Gastroesophageal sphincter (tissue), 4 donors: ENCODE results near the gene CFTR. TPM values are rescaled to one million over a fixed set of nuclear protein-coding genes. Genes with fewer than 3 reads are reported as not detected.

Experiments
- ATAC-seq: fragments of 150-250 bp; one replicate; pipeline ENCODE4 v1.9.1; 2016; ENCODE audit warnings: mild to moderate bottlenecking, moderate library complexity
- H3K27ac ChIP-seq, 4 donors: fragments of 200-600 bp; sonication (generic) in 3 of 4; 1 replicate in 3 of 4; 2 replicates in 1 of 4; pipeline ENCODE4 v1.5.1; 2016 to 2019
- H3K27me3 ChIP-seq: fragments of 200-600 bp; sonication (generic); one replicate; pipeline ENCODE4 v1.5.1; 2019
- H3K36me3 ChIP-seq, 2 donors: fragments of 200-600 bp; sonication (generic); one replicate each; pipeline ENCODE4 v1.5.1; 2019; ENCODE audit warnings: control low read depth in 1 of 2
- H3K4me1 ChIP-seq, 3 donors: fragments of 200-600 bp; sonication (generic); 1 replicate in 2 of 3; 2 replicates in 1 of 3; pipeline ENCODE4 v1.5.1; 2016 to 2019; ENCODE audit warnings: control low read depth in 2 of 3
- H3K4me3 ChIP-seq, 2 donors: fragments of 200-600 bp; sonication (generic); one replicate each; pipeline ENCODE4 v1.5.1; 2019; ENCODE audit warnings: mild to moderate bottlenecking in 1 of 2, moderate library complexity in 1 of 2
- H3K9me3 ChIP-seq, 3 donors: fragments of 200-600 bp; sonication (generic); one replicate each; pipeline ENCODE4 v1.5.1; 2017 to 2019; ENCODE audit warnings: control low read depth in 2 of 3
- CTCF ChIP-seq, 4 experiments: fragments of 200-600 bp in 2 of 4; fragments of 450-650 bp in 2 of 4; sonication (generic) in 1 of 4; IDR thresholded peaks; one replicate each; pipeline ENCODE4 v1.5.1; 2017 to 2019; ENCODE audit warnings: antibody characterized with exemption in 4 of 4, mild to moderate bottlenecking in 2 of 4, moderate library complexity in 2 of 4
- EP300 ChIP-seq: sonication (generic); formaldehyde crosslinking; IDR thresholded peaks from one replicate; pipeline ENCODE4 v1.6.1; 2017; ENCODE audit warnings: antibody characterized with exemption, mild to moderate bottlenecking
- POLR2A ChIP-seq, 2 donors: fragments of 450-650 bp; IDR thresholded peaks; one replicate each; pipeline ENCODE4 v1.6.1; 2017; ENCODE audit warnings: antibody characterized with exemption in 2 of 2, mild to moderate bottlenecking in 2 of 2, moderate library complexity in 1 of 2
- POLR2AphosphoS5 ChIP-seq: sonication (generic); formaldehyde crosslinking; IDR thresholded peaks from one replicate; pipeline ENCODE4 v1.6.1; 2017; ENCODE audit warnings: antibody characterized with exemption
- WGBS, 2 donors: methylation state at CpG; one replicate each; pipeline ENCODE4 v1.1.5; 2018; ENCODE audit warnings: low coverage in 1 of 2; 5-methylcytosine and 5-hydroxymethylcytosine counted together
- total RNA-seq, 4 donors: library from RNA; depleted of rRNA; stranded (reverse); fragments of >200 nt; gene quantifications; one replicate each; pipeline ENCODE4 v1.1.0, GENCODE V29; 2016

The CFTR gene
- total RNA-seq, 4 donors from 2014 or later = 1.9 TPM; not detected in 3

DNA sequence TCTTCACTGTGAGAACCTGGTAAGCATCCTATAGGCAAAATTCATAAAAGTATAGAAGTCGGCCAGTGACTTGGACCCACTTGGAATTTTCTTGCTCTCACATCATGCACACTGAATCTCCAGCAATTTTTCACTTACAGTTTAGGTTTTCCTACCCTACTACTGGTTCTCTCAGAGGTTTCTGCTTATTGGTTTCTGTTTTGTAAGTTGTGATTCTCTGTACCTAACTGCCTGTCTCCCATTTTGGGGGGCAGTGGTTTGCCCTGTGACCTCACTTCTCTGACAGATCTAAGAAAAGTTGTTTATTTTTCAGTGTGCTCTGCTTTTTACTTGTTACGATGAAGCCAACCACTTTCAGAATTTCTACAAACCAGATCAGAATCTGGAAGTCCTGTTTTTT, 158.1 kb downstream of the CFTR start:
- H3K4me1 ChIP-seq = no peaks in the 10 kb centered on the region
- H3K27ac ChIP-seq = no peak overlapping the region
- no peaks in the 10 kb centered on the region for H3K27me3 ChIP-seq
- H3K9me3 ChIP-seq = no peaks in the 10 kb centered on the region
- no peaks in the 10 kb centered on the region for H3K36me3 ChIP-seq
- ATAC-seq = no peak
- H3K4me3 ChIP-seq = no peak overlapping the region
- TF ChIP-seq POLR2AphosphoS5 (no peak), CTCF (IDR thresholded peaks at IDR 0.05) (no peak), EP300 (no peak)
- 82% methylated on average over 2 of the region's 2 CpGs; no CpG with 5 or more reads in 1 of the 2 donors for WGBS, 2 donors

DNA sequence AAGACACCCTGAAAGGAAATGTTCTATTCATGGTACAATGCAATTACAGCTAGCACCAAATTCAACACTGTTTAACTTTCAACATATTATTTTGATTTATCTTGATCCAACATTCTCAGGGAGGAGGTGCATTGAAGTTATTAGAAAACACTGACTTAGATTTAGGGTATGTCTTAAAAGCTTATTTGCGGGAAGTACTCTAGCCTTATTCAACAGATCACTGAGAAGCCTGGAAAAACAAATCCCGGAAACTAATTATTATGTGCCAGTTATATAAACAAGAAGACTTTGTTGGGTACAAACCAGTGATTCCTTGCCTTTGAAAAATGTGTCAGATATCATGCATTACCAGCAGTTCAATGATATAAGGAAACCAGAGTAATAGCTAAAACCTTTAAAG, 160.1 kb downstream of the CFTR start:
- WGBS, 2 donors = 62 to 71% methylated on average over 2 of the region's 2 CpGs
- no peaks in the 10 kb centered on the region for H3K4me1 ChIP-seq
- H3K4me3 ChIP-seq = no peak overlapping the region
- TF ChIP-seq CTCF (IDR thresholded peaks at IDR 0.05) (no peak), POLR2AphosphoS5 (no peak), EP300 (no peak), POLR2A (IDR thresholded peaks at IDR 0.05) (no peak)
- H3K36me3 ChIP-seq = no peaks in the 10 kb centered on the region
- no peaks in the 10 kb centered on the region for H3K27me3 ChIP-seq
- H3K9me3 ChIP-seq = no peaks in the 10 kb centered on the region
- no peak overlapping the region for H3K27ac ChIP-seq
- ATAC-seq = no peak

- H3K27ac ChIP-seq = no peak overlapping the region
- no peak for ATAC-seq
- no peaks in the 10 kb centered on the region for H3K4me1 ChIP-seq
- H3K27me3 ChIP-seq = no peaks in the 10 kb centered on the region
- TF ChIP-seq EP300 = no peak
- no peak for TF ChIP-seq CTCF (IDR thresholded peaks at IDR 0.05)
- TF ChIP-seq POLR2AphosphoS5 = no peak
- TF ChIP-seq POLR2A (IDR thresholded peaks at IDR 0.05) = no peak
- H3K9me3 ChIP-seq = no peaks in the 10 kb centered on the region
- no peak overlapping the region for H3K4me3 ChIP-seq
- no peaks in the 10 kb centered on the region for H3K36me3 ChIP-seq
Measured at GRCh38 chr7:117640465-117640864, 160.6 kb downstream of the CFTR start.

DNA sequence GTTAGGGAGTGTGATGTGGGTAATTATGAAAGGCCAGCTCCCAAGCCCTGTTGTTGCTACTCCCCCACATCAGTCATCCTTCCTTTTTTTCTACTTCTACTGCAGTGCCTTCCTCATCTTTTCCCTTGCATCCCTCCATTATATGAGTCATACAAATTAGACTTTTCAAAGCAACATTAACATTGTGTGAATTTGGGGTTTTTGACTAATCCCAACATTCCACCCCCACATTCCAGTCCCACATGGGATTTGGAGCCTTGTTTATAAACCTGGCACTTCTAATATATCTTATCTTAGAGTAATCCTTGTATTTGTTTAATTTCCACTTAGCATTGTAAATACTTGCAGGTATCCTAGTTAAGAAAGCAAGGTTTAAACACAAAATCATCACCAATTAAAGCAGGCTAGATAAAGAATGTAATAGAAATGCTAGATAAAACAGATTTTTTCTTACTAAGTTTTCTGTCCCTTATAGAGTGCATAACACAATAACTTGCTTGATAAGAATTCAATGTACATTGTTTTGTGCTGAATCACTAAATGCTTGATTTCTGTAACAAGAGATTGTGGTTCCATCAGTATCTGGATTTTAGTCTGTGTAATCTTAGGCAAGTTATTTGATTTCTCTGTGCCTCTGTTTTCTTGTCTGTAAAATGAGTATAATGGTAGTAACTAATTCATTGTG, 165.8 kb downstream of the CFTR start:
- Histone ChIP-seq H3K4me1 (no peaks in the 10 kb centered on the region), H3K27me3 (no peaks in the 10 kb centered on the region), H3K36me3 (no peaks in the 10 kb centered on the region), H3K27ac (no peak overlapping the region), H3K9me3 (no peaks in the 10 kb centered on the region), H3K4me3 (no peak overlapping the region)
- ATAC-seq = no peak
- TF ChIP-seq EP300 = no peak
- no peak for TF ChIP-seq POLR2AphosphoS5
- no peak for TF ChIP-seq CTCF (IDR thresholded peaks at IDR 0.05)
- no peak for TF ChIP-seq POLR2A (IDR thresholded peaks at IDR 0.05)

GRCh38 chr7:117648203-117648866, 168.5 kb downstream of the CFTR start:
- no peaks in the 10 kb centered on the region for H3K27me3 ChIP-seq
- ATAC-seq = no peak
- TF ChIP-seq POLR2AphosphoS5 (no peak), CTCF (IDR thresholded peaks at IDR 0.05) (no peak)

More at GRCh38 chr7:117648203-117648866, 168.5 kb downstream of the CFTR start:
- Histone ChIP-seq H3K27ac (no peak overlapping the region), H3K4me1 (no peaks in the 10 kb centered on the region), H3K9me3 (no peaks in the 10 kb centered on the region), H3K4me3 (no peak overlapping the region), H3K36me3 (no peaks in the 10 kb centered on the region)
- 58 to 67% methylated on average over 4 to 5 of the region's 5 CpGs for WGBS, 2 donors
